NCI-H1694 (cell line): ENCODE data around the gene CAMKV.
"Not testable (repeated sequence)": the region's sequence is repeated elsewhere in the genome, so short reads cannot be mapped to it uniquely, and the experiment has no call there.

Experiments used
- DNase-seq: peaks from one replicate; lab custom pipeline; 2025; lab: John Stamatoyannopoulos, UW

The CAMKV gene

GRCh38 chr3:49869525-49870126 lies at the start of gene CAMKV:
Gene CAMKV (minus strand): TSS chr3:49869906. CDS start chr3:49862388, 7,518 bp downstream.
- no peak for DNase-seq

GRCh38 chr3:49917806-49918590 lies 48.3 kb upstream of the CAMKV start:
- DNase-seq = not testable (repeated sequence)

DNA sequence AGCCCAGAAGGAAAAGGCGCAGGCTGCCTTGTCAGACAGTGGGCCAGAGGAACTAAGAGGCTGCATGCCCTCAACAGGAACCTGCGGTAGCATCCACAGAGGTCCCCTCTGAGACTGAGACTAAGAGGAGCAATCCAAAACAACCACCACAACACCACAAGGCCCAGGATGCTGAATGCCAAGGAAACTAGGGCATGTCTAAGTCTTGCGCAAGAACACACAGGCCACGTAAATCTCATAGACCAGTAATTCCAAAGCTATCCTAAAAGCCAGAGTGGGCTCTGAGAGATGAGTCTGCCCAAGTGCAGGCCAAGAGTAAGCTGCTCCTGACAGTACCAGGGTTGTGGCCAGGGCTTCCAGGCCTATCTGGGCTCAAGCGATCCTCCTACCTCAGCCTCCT lies 47.0 kb upstream of the CAMKV start:
- DNase-seq = no peak

DNA sequence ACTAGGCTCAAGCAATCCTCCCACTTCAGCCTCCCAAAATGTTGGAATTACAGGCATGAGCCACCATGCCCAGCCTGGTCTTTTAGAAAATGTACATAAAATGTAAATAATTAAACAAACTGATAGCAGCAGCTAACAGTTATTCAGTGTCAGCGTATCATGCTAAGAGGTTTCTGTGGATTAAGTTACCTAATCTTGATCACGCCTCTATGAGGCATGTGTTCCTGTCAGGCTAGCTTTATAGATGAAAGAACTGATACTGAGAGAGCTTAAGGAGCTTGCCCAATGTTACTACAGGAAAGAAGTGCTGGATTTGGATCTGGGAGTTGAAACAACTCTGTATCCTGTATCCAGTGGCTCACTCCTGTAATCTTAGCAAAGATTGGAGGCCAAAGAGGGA lies 45.2 kb upstream of the CAMKV start:
- no peak for DNase-seq

DNA sequence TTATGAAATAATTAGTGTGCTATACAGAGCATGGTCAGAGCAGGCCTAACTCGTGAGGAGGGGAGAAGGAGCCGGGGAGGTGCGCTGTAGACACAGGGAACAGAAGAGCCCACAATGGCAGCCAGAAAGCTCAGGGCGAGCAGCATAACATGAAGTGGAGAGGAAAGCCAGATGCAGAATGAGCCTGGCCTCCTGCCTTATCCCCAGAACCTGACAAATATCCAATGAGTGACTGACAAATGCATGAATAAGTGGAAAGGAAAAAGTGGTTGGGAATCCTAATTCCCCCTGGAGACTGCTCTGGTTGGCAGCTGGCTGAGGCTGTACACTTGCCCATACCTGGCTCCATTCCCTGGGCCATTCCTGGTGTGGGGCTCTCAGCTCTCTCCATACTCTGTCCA lies 43.2 kb upstream of the CAMKV start:
- DNase-seq = peak; percentile 40

- DNase-seq = no peak
Measured at GRCh38 chr3:49911611-49912010, 41.9 kb upstream of the CAMKV start.

DNA sequence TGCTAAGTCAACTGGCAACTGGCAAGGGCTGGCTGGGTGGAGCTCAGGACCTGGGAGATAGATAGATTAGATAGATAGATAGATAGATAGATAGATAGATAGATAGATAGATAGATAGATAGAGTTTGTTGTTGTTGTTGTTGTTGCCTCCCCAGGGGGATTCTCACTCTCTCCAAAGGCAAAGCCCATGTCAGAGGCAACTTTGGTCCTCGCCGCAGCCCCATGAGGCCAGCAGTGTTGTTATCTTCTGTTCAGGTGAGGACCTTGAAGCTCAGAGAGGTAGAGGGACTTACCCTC lies 41.4 kb upstream of the CAMKV start:
- no peak for DNase-seq

DNA sequence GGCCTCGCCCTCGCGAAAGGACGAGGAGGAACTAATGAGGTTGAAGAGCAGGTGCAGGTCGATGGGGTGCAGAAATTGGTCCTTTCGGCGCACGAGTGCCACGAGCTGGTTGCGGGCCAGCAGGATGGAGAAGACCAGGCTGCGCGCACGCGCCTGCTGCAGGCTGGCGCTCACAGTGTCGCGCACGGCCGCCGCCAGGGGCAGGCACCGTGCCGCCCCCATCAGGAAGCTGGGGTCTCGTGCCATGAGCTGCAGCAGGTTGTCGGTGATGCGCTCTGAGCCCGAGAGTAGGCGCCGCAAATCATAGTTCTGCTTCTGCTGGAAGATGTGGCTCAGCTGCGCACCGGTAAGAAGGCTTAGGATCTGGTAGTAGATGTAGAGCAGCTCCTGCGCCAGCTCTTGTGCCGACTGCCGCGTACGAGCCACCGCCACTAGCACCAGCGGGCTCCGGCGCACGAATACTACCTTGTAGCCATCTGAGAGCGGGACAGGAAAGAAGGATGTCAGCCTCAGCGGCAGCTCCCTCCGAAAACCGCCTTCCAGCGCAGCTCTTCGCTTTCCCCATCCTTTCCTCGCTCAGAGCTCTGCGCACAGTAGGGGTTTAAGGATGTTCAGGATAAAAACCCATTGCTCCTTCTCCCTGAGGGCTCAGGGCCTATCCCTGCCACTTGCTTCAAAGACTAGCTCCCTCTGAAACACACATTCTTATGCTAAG lies 40.9 kb upstream of the CAMKV start:
- no peak for DNase-seq

DNA sequence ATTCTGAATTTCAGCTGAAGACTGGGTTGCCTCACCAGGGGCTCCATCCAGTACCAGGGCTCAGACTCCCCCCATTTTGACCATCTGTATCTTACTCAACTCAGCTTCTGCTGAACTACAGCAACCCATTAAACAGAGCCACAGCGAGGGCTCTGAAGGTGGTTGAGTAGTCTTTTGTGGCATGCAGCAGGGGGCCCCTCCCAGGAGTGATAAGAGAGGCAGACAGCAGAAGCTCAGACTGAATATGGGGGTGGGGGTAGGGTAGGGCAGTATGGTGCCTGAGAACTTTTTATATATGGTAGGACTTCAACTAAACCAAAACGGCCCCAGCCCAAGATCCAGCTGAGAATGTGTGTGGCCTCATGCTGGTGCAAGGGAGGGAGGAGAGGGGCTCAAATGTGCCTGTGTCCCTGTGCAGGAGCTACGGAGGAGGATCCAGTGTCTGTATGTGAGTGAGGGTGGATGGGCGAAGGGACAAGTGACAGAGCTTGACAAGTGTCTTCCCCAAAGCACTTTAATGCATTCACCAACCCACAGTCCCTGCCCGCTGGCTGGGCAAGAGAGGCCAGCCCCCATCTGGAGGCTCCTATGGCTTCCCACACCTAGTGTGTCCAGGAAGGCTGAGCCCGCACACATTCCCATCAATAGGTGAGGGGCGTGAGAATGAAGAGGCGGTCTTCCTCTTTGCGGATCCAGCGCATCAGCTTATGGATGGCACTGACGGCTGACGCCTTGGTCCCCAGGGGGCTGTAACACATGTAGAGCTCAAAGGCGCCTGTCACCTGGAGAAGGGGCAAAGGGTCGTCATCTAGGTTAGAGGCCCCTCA lies 38.9 kb upstream of the CAMKV start:
- DNase-seq = no peak

DNA sequence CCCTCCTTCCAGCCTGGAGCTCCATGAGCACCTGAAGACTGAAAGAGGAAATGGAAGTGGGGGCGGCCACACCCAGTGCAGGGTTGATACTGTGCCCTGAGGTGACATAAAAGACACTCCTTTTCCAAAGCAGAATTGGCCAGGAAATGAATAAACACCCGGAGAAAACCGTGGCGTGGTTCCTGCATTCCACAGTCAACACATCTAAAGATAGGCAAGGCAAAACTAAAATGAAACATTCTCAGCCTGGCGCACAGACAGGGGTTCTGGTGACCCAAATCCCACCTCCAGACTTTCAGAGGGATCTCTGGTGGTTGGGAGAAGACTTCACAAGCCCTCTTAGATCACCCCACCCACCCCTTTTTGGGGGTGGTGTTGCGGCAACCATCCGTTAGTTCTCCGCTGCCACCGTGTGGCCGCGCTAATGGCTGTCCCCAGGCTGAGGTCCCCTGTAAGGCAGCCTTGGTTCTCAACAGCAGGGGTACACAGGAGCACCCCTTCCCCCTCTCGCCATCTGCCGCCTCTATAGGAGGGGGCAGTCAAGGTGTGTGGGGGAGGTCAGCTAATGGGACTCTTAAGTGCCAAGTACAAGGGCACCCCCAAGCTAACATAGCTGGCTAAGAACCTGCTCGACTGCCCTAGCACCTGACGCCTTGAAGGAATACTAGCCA lies 36.5 kb upstream of the CAMKV start:
- DNase-seq = peak; percentile 10

DNA sequence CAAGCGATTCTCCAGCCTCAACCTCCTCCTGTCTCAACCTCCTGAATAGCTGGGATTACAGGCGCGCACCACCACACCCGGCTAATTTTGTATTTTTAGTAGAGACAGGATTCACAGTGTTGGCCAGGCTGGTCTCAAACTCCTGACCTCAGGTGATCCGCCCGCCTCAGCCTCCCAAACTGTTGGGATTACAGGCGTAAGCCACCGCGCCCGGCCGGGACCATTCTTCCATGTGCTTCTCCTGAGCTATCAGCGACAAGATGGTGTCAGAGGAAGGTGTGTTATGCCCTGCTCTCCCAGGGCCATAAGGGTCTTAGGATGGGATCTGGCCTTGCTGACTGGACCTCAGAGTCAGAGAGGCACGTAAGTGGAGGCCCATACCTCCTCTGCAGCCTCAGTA lies 34.7 kb upstream of the CAMKV start:
- DNase-seq = not testable (repeated sequence)

- DNase-seq = no peak
Measured at GRCh38 chr3:49903451-49904424, 34.0 kb upstream of the CAMKV start, which contains the start of gene MST1R. Gene MST1R (minus strand): TSS chr3:49903873. CDS start chr3:49903609, 264 bp downstream.

GRCh38 chr3:49902511-49903345 lies 33.0 kb upstream of the CAMKV start:
- DNase-seq = no peak

DNA sequence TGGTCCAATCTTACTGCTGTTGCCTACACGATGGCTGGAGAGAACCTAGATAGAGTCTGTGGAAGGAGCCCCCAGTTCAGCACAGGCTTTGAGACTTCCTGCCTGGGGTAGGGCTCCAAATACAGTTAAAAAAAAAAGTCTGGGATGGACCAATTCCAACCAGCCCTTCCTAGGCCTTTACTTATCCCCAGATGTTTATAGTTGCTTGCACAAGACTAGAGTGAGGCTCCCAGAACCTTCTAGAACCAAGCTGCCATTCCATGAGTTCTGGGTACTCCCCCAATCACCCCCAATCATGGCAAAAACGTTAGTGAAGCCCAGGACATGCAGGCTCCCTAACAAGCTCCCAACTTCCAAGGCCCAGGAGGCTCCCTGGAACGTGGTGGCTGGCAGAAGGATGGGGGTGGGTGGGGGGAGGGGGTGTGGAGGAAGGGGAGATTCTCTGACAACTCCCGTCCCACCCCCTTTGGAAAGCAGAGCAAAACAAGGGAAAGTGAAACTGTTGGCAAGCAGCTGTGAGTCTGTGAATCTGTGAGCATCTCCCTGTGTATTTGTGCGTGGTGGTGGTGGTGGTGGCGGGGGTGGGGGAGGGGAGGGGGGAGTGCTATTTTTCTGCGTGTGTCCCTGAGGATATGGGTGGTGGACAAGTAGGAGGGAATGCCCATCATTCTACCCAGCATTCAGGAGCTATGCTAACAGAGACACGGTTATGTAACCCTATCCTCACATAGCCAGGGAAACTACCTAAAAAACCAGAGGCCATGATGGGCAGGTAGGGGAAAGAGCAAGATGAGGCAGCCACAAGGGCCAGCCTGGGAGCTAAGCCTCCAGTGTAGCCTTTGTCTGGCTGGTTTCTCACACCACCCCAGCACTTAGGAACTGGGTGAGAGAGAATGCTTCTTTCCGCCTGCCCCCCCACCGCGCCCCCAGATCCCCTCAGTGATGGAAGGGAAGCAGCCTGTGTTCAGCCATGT lies 31.9 kb upstream of the CAMKV start:
- no peak for DNase-seq

GRCh38 chr3:49900491-49901153 lies 30.9 kb upstream of the CAMKV start:
- DNase-seq = no peak

DNA sequence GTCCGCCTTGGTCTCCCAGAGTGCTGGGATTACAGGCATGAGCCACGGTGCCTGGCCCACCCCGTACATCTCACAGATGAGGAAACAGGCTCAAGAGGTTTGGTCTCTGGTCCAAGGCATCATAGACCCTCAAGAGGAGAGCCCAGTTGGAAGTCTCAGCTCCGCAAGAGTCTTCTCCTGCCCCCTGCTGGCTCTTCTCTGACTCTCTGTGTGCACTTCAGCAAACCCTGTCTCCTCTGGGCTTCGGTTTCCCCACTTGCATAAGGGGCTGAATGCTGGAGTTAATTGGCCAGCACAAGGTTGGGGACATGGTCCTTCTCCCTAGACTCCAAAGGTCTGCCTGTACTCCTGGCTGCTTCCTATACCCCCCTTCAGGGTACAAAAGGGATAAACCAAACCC lies 30.1 kb upstream of the CAMKV start:
- peak; percentile 39 for DNase-seq

- no peak for DNase-seq
Measured at GRCh38 chr3:49898991-49899390, 29.3 kb upstream of the CAMKV start.

DNA sequence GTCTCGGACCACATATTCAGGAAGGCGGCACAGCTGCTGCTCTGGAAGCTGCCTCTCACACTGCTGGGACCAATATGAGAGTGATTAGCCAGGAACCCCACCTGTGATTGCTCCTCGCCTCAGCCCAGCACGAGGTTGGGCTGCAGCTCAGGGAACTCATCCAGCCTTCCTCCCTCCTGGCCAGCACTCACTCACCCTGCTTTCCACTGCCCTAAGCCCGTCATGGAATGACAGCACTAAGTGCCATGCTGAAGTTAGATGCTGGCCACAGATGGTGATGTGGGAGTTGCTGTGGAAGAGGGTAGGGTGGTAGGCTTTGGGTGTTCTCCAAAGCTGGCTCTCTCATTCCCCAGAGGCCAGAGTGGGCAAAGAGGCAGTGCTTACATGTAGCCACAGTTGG lies 26.6 kb upstream of the CAMKV start:
- DNase-seq = no peak
